ENCODE data around the gene CARD19.

DNA sequence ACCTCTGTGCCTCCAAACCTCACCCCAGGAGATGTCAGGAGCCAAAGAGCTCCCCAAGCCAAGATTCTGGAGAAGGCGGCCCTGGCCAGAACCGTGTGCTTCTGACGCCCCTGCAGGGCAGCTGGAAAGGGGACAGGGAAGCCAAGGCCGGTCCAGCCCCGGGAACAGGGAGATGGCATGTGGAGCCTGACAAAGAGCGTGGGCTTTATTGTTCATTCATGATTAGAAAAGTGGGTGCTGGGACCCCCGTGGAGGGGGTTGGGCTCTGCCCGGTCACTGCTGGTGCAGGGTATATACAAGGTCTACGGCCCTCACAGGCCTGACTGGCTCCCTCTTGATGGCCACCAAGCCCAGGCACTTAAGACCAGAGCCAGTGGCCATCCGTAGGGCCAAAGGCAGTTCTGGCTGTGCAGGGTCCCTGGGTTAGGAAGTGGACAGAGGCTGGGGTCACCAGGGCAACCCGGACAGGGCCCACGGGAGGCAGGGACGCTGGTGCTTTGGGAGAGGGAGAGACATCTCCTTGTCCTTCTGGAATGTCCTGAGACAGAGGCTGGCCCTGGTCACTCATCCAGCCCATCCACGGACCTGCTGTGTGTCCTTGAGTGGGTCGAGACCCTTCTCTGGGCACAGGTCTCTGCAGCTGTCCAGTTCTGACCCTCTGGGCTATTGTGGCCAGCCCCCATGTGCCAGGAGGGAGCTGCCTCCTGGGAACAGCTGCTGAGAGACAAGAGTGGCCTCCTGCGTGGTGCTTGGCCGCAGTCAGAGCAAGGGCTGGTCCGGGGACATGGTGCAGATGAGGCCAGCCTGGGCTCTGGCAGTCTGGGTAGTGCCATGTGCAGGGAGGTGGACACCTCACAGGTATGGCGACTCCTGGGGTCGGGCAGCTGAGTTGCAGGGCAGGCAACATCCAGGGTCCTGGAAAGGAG is 25.6 kb downstream of the CARD19 start:
- TF ChIP-seq, protein P1, sequence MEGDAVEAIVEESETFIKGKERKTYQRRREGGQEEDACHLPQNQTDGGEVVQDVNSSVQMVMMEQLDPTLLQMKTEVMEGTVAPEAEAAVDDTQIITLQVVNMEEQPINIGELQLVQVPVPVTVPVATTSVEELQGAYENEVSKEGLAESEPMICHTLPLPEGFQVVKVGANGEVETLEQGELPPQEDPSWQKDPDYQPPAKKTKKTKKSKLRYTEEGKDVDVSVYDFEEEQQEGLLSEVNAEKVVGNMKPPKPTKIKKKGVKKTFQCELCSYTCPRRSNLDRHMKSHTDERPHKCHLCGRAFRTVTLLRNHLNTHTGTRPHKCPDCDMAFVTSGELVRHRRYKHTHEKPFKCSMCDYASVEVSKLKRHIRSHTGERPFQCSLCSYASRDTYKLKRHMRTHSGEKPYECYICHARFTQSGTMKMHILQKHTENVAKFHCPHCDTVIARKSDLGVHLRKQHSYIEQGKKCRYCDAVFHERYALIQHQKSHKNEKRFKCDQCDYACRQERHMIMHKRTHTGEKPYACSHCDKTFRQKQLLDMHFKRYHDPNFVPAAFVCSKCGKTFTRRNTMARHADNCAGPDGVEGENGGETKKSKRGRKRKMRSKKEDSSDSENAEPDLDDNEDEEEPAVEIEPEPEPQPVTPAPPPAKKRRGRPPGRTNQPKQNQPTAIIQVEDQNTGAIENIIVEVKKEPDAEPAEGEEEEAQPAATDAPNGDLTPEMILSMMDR (IDR thresholded peaks at IDR 0.05) = no peak
- TF ChIP-seq POLR2A (IDR thresholded peaks at IDR 0.05) = no peak

All from heart left ventricle (tissue), 13 donors.